DOHH2 (cell line): ENCODE data around the gene FXN.

Source experiments
- H3F3A ChIP-seq: fragments of 200-600 bp; sonication (generic), shearing (Covaris generic); 2 replicates; pipeline ENCODE4 v1.6.0; 2016; ENCODE audit warnings: antibody characterized with exemption, mild to moderate bottlenecking; ENCODE audit not compliant: control insufficient read depth, insufficient read depth
- H3K27ac ChIP-seq: fragments of 200-600 bp; sonication (generic); 2 replicates; pipeline ENCODE4 v1.5.1; 2014; ENCODE audit warnings: low read depth, mild to moderate bottlenecking, low read length, moderate library complexity
- H3K27me3 ChIP-seq: fragments of 200-600 bp; sonication (generic); 2 replicates; pipeline ENCODE4 v1.6.1; 2014; ENCODE audit warnings: mild to moderate bottlenecking, low read length, mixed read lengths; ENCODE audit not compliant: control insufficient read depth
- H3K36me3 ChIP-seq: fragments of 200-600 bp; sonication (generic); 2 replicates; pipeline ENCODE4 v1.6.1; 2014; ENCODE audit warnings: mild to moderate bottlenecking, low read length, moderate library complexity, mixed read lengths; ENCODE audit not compliant: control insufficient read depth
- H3K4me1 ChIP-seq: fragments of 200-600 bp; sonication (generic); 2 replicates; pipeline ENCODE4 v1.6.1; 2014; ENCODE audit warnings: mild to moderate bottlenecking, low read length, mixed read lengths; ENCODE audit not compliant: control insufficient read depth
- H3K4me2 ChIP-seq: fragments of 200-600 bp; sonication (generic); 2 replicates; pipeline ENCODE4 v1.6.0; 2014; ENCODE audit warnings: mild to moderate bottlenecking, low read length, moderate library complexity
- H3K4me3 ChIP-seq: fragments of 200-600 bp; sonication (generic); 2 replicates; pipeline ENCODE4 v1.5.1; 2014; ENCODE audit warnings: mild to moderate bottlenecking, low read length, mixed read lengths
- H3K79me2 ChIP-seq: fragments of 200-600 bp; sonication (generic); 2 replicates; pipeline ENCODE4 v1.6.1; 2014; ENCODE audit warnings: mild to moderate bottlenecking, low read length, mixed read lengths; ENCODE audit not compliant: control insufficient read depth
- H3K9me2 ChIP-seq: fragments of 200-600 bp; sonication (generic); replicated peaks from 2 replicates; pipeline ENCODE4 v1.6.1; 2014; ENCODE audit warnings: mild to moderate bottlenecking, low read length, mixed read lengths; ENCODE audit not compliant: control insufficient read depth
- H3K9me3 ChIP-seq: fragments of 200-600 bp; sonication (generic); 2 replicates; pipeline ENCODE4 v1.6.1; 2014; ENCODE audit warnings: antibody characterized with exemption, low read length, mixed read lengths; ENCODE audit not compliant: control insufficient read depth, insufficient read depth
- H4K20me1 ChIP-seq: fragments of 200-600 bp; sonication (generic); 2 replicates; pipeline ENCODE4 v1.6.0; 2014; ENCODE audit warnings: low read depth, mild to moderate bottlenecking, antibody characterized with exemption, low read length, moderate library complexity; ENCODE audit not compliant: control insufficient read depth, insufficient read depth
- CTCF ChIP-seq: fragments of 200-600 bp; sonication (generic); IDR thresholded peaks from one replicate; pipeline ENCODE4 v1.5.1; 2014; ENCODE audit warnings: antibody characterized with exemption, mild to moderate bottlenecking, low read depth, low read length; ENCODE audit not compliant: poor library complexity, severe bottlenecking
- EZH2phosphoT487 ChIP-seq: fragments of 200-600 bp; sonication (generic); IDR thresholded peaks from 2 replicates; pipeline ENCODE4 v1.6.1; 2017; ENCODE audit warnings: borderline replicate concordance, mild to moderate bottlenecking, antibody characterized with exemption, low read length, moderate library complexity, mixed read lengths

Gene FXN

GRCh38 chr9:69115621-69116020 is 80.1 kb downstream of the FXN start:
- H3K36me3 ChIP-seq: no peaks in the 10 kb centered on the region
- no peak overlapping the region for H3K27ac ChIP-seq
- no peak overlapping the region for H3K4me2 ChIP-seq
- no peaks in the 10 kb centered on the region for H4K20me1 ChIP-seq
- TF ChIP-seq CTCF (no peak), EZH2phosphoT487 (no peak)
- peaks cover 2% of the 10 kb centered on the region for H3K4me1 ChIP-seq
- no peaks in the 10 kb centered on the region for H3K9me3 ChIP-seq
- no peaks in the 10 kb centered on the region for H3K79me2 ChIP-seq
- H3K4me3 ChIP-seq: no peak overlapping the region
- H3K27me3 ChIP-seq: no peaks in the 10 kb centered on the region; the same call in 1 of the 2 replicates
- no peaks in the 10 kb centered on the region for H3F3A ChIP-seq
- H3K9me2 ChIP-seq: no peaks in the 10 kb centered on the region

- H3K9me3 ChIP-seq: no peaks in the 10 kb centered on the region
- peaks cover 4% of the 10 kb centered on the region for H3K27me3 ChIP-seq
- no peaks in the 10 kb centered on the region for H4K20me1 ChIP-seq
- no peak overlapping the region for H3K27ac ChIP-seq
- no peaks in the 10 kb centered on the region for H3K79me2 ChIP-seq
- no peaks in the 10 kb centered on the region for H3K36me3 ChIP-seq
- no peak overlapping the region for H3K4me2 ChIP-seq
- H3K9me2 ChIP-seq: no peaks in the 10 kb centered on the region
- no peaks in the 10 kb centered on the region; the same call in 1 of the 2 replicates for H3F3A ChIP-seq
- peaks cover 19% of the 10 kb centered on the region for H3K4me1 ChIP-seq
- no peak overlapping the region for H3K4me3 ChIP-seq
- TF ChIP-seq EZH2phosphoT487 (no peak), CTCF (no peak)
Observed at GRCh38 chr9:69118656-69119055, 83.1 kb downstream of the FXN start.

GRCh38 chr9:69120380-69121154 is 85.0 kb downstream of the FXN start:
- Histone ChIP-seq H3K27me3 (peaks cover 4% of the 10 kb centered on the region), H3K9me2 (no peaks in the 10 kb centered on the region), H3K79me2 (no peaks in the 10 kb centered on the region), H3K27ac (no peak overlapping the region), H3K36me3 (no peaks in the 10 kb centered on the region), H3F3A (no peaks in the 10 kb centered on the region; the same call in 1 of the 2 replicates), H3K4me2 (peak overlapping the region; percentile 85), H4K20me1 (no peaks in the 10 kb centered on the region), H3K4me1 (peaks cover 19% of the 10 kb centered on the region), H3K4me3 (peak overlapping the region; percentile 94), H3K9me3 (no peaks in the 10 kb centered on the region)
- no peak for TF ChIP-seq CTCF
- no peak for TF ChIP-seq EZH2phosphoT487
